GM23338 (cell line): ENCODE measurements around the gene IARS2. TPM values are rescaled to one million over a fixed set of nuclear protein-coding genes. Genes with fewer than 3 reads are reported as not detected.

Experiments used
- ATAC-seq: fragments of 200-7000 bp; cut with Tn5 transposase; 3 replicates; pipeline ENCODE4 v1.9.1; 2020
- DNase-seq: peaks from one replicate; pipeline ENCODE4 v3.0.0-alpha.2; 2015; ENCODE audit warnings: low spot score
- H2AFZ ChIP-seq: fragments of 200-600 bp; sonication (generic); 2 replicates; pipeline ENCODE4 v1.8.0; 2016; ENCODE audit warnings: antibody characterized with exemption, mild to moderate bottlenecking, moderate library complexity
- H3F3A ChIP-seq: fragments of 200-600 bp; sonication (generic); replicated peaks from 2 replicates; pipeline ENCODE4 v1.8.0; 2017; ENCODE audit warnings: antibody characterized with exemption, mixed run types, low read depth
- H3K27ac ChIP-seq: fragments of 200-600 bp; sonication (generic); 2 replicates; pipeline ENCODE4 v1.6.1; 2016; ENCODE audit warnings: low read depth
- H3K27me3 ChIP-seq: fragments of 200-600 bp; sonication (generic); 2 replicates; pipeline ENCODE4 v1.8.0; 2016; ENCODE audit warnings: mild to moderate bottlenecking, mixed run types, moderate library complexity; ENCODE audit not compliant: insufficient read depth
- H3K36me3 ChIP-seq: fragments of 200-600 bp; sonication (generic); 2 replicates; pipeline ENCODE4 v1.8.0; 2016; ENCODE audit warnings: mild to moderate bottlenecking; ENCODE audit not compliant: insufficient read depth
- H3K4me1 ChIP-seq: fragments of 200-600 bp; sonication (generic); 2 replicates; pipeline ENCODE4 v1.8.0; 2016; ENCODE audit warnings: mild to moderate bottlenecking, moderate library complexity; ENCODE audit not compliant: insufficient read depth
- H3K4me2 ChIP-seq: fragments of 200-600 bp; sonication (generic); 2 replicates; pipeline ENCODE4 v1.7.1; 2017; ENCODE audit warnings: mixed run types
- H3K4me3 ChIP-seq: fragments of 200-600 bp; sonication (generic); 2 replicates; pipeline ENCODE4 v1.6.1; 2016; ENCODE audit warnings: mixed run types
- H3K79me2 ChIP-seq: fragments of 200-600 bp; sonication (generic); replicated peaks from 2 replicates; pipeline ENCODE4 v1.8.0; 2017; ENCODE audit warnings: mild to moderate bottlenecking; ENCODE audit not compliant: insufficient read depth
- H3K9me2 ChIP-seq: fragments of 200-600 bp; sonication (generic); 2 replicates; pipeline ENCODE4 v1.8.0; 2017; ENCODE audit not compliant: insufficient read depth
- H4K20me1 ChIP-seq: fragments of 200-600 bp; sonication (generic); replicated peaks from 2 replicates; pipeline ENCODE4 v1.8.0; 2017; ENCODE audit warnings: mild to moderate bottlenecking; ENCODE audit not compliant: insufficient read depth
- H3K27ac Mint-ChIP-seq: 2 replicates; pipeline ENCODE4 v1.8.0; 2020; ENCODE audit warnings: inconsistent platforms, mild to moderate bottlenecking, moderate library complexity, mixed read lengths
- H3K27me3 Mint-ChIP-seq: 3 replicates; pipeline ENCODE4 v1.8.0; 2022; ENCODE audit warnings: low read depth, mild to moderate bottlenecking, moderate library complexity, mixed read lengths, inconsistent platforms; ENCODE audit not compliant: insufficient read depth, poor library complexity
- H3K36me3 Mint-ChIP-seq: 3 replicates; pipeline ENCODE4 v1.8.0; 2021; ENCODE audit warnings: low read depth, mild to moderate bottlenecking, inconsistent platforms, moderate library complexity, mixed read lengths
- H3K4me1 Mint-ChIP-seq: 3 replicates; pipeline ENCODE4 v1.8.0; 2020; ENCODE audit warnings: mild to moderate bottlenecking, inconsistent platforms, mixed read lengths
- H3K4me3 Mint-ChIP-seq: 3 replicates; pipeline ENCODE4 v1.8.0; 2021; ENCODE audit warnings: moderate library complexity, mild to moderate bottlenecking, inconsistent platforms, mixed read lengths
- H3K9me3 Mint-ChIP-seq: 3 replicates; pipeline ENCODE4 v1.8.0; 2020; ENCODE audit warnings: moderate library complexity, mild to moderate bottlenecking, inconsistent platforms, mixed read lengths
- CREB1 ChIP-seq: fragments of 250-450 bp; sonication (Bioruptor Pico); IDR thresholded peaks from 2 replicates; pipeline ENCODE4 v1.5.0; 2020; ENCODE audit warnings: low read depth, mild to moderate bottlenecking, moderate library complexity
- CTCF ChIP-seq, 2 experiments: fragments of 200-600 bp in 1 of 2; sonication (generic) in 1 of 2; conservative IDR thresholded peaks; 2 replicates each; pipeline versions ENCODE4 v1.5.1 to v1.6.1; 2016 to 2017; ENCODE audit warnings: antibody characterized with exemption in 2 of 2, low read depth in 2 of 2, mild to moderate bottlenecking in 2 of 2, moderate library complexity in 1 of 2
- EZH2 ChIP-seq: fragments of 200-600 bp; sonication (generic); IDR thresholded peaks from one replicate; pipeline ENCODE4 v1.8.0; 2017; ENCODE audit warnings: antibody characterized with exemption, mild to moderate bottlenecking, low read depth; ENCODE audit not compliant: unreplicated experiment
- EZH2phosphoT487 ChIP-seq: fragments of 200-600 bp; sonication (generic); IDR thresholded peaks from one replicate; pipeline ENCODE4 v1.8.1; 2018; ENCODE audit warnings: antibody characterized with exemption; ENCODE audit not compliant: unreplicated experiment
- JUNB ChIP-seq: IDR thresholded peaks from one replicate; pipeline ENCODE4 v1.6.1; 2016; ENCODE audit warnings: antibody characterized with exemption; ENCODE audit not compliant: unreplicated experiment
- NANOG ChIP-seq: IDR thresholded peaks from 2 replicates; pipeline ENCODE4 v1.6.1; 2016; ENCODE audit warnings: antibody characterized with exemption, borderline replicate concordance
- POLR2AphosphoS5 ChIP-seq: IDR thresholded peaks from 2 replicates; pipeline ENCODE4 v1.6.1; 2016; ENCODE audit warnings: antibody characterized with exemption, low read depth
- STAT1 ChIP-seq: IDR thresholded peaks from one replicate; pipeline ENCODE4 v1.6.1; 2016; ENCODE audit warnings: antibody characterized with exemption; ENCODE audit not compliant: unreplicated experiment
- ZNF114 ChIP-seq: fragments of 250-450 bp; sonication (Bioruptor Pico); IDR thresholded peaks from 2 replicates; pipeline ENCODE4 v1.5.0; 2020; ENCODE audit warnings: mild to moderate bottlenecking, moderate library complexity
- ZNF331 ChIP-seq: fragments of 250-450 bp; sonication (Bioruptor Pico); IDR thresholded peaks from 2 replicates; pipeline ENCODE4 v1.5.0; 2020; ENCODE audit warnings: low read depth, mild to moderate bottlenecking, moderate library complexity
- polyA plus RNA-seq: library from polyadenylated mRNA; unstranded; fragments of >200 nt; fragmentation: Nextera tagmentation; extraction: Ambion mirVana; gene quantifications from 2 replicates; pipeline ENCODE4 v1.2.1, GENCODE V29; 2016
- total RNA-seq: library from RNA; depleted of rRNA; stranded (reverse); fragments of >200 nt; shearing (Covaris generic); gene quantifications from 2 replicates; pipeline ENCODE4 v1.2.3, GENCODE V29; 2014
- TF ChIP-seq, protein P1 (sequence below): fragments of 250-450 bp; sonication (Bioruptor Pico); IDR thresholded peaks from 2 replicates; pipeline ENCODE4 v1.5.0; 2020; ENCODE audit warnings: mild to moderate bottlenecking, moderate library complexity
- TF ChIP-seq, protein P2 (sequence below): IDR thresholded peaks from 2 replicates; pipeline ENCODE4 v1.6.1; 2016; ENCODE audit warnings: antibody characterized with exemption
- TF ChIP-seq, protein P3 (sequence below): IDR thresholded peaks from one replicate; pipeline ENCODE4 v1.6.1; 2018; ENCODE audit warnings: antibody characterized with exemption; ENCODE audit not compliant: unreplicated experiment

The IARS2 gene
- total and polyA plus RNA-seq, 2 experiments from 2014 or later, result 33.3 to 75.6 TPM

DNA sequence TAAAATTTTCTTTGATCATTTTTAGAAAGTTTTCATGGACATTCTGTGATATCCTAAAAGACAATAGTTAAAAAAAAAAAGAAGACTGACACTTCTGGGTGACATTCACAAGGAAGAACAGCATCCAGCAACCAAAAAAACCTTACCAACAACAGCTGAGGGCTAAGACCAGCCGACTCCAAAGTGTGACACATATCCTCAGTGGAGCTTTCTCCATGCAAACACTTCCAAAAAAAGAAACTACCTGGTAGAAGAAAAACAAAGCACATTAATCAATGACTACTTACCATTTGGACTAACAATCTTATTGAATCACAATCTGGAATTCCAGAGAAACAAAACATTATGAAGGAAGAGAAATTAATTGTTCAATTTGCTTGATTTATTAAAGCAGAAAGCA is 88.2 kb downstream of the IARS2 start:
- Histone ChIP-seq H3K27ac (no peak overlapping the region), H3K4me1 (no peaks in the 10 kb centered on the region), H3K4me3 (no peak overlapping the region), H3K9me2 (no peaks in the 10 kb centered on the region), H2AFZ (no peak overlapping the region), H3F3A (no peaks in the 10 kb centered on the region), H3K4me2 (no peak overlapping the region), H3K36me3 (peaks cover 5% of the 10 kb centered on the region; the same call in 1 of the 2 replicates), H3K79me2 (no peaks in the 10 kb centered on the region; the same call in 1 of the 2 replicates), H3K27me3 (no peaks in the 10 kb centered on the region), H4K20me1 (no peaks in the 10 kb centered on the region)
- H3K4me1 Mint-ChIP-seq, result no peaks in the 10 kb centered on the region
- H3K36me3 Mint-ChIP-seq, result peaks cover 41% of the 10 kb centered on the region
- DNase-seq (no peak), ATAC-seq (no peak)
- H3K9me3 Mint-ChIP-seq, result no peaks in the 10 kb centered on the region
- H3K27ac Mint-ChIP-seq, result no peak overlapping the region
- TF ChIP-seq, protein P1, sequence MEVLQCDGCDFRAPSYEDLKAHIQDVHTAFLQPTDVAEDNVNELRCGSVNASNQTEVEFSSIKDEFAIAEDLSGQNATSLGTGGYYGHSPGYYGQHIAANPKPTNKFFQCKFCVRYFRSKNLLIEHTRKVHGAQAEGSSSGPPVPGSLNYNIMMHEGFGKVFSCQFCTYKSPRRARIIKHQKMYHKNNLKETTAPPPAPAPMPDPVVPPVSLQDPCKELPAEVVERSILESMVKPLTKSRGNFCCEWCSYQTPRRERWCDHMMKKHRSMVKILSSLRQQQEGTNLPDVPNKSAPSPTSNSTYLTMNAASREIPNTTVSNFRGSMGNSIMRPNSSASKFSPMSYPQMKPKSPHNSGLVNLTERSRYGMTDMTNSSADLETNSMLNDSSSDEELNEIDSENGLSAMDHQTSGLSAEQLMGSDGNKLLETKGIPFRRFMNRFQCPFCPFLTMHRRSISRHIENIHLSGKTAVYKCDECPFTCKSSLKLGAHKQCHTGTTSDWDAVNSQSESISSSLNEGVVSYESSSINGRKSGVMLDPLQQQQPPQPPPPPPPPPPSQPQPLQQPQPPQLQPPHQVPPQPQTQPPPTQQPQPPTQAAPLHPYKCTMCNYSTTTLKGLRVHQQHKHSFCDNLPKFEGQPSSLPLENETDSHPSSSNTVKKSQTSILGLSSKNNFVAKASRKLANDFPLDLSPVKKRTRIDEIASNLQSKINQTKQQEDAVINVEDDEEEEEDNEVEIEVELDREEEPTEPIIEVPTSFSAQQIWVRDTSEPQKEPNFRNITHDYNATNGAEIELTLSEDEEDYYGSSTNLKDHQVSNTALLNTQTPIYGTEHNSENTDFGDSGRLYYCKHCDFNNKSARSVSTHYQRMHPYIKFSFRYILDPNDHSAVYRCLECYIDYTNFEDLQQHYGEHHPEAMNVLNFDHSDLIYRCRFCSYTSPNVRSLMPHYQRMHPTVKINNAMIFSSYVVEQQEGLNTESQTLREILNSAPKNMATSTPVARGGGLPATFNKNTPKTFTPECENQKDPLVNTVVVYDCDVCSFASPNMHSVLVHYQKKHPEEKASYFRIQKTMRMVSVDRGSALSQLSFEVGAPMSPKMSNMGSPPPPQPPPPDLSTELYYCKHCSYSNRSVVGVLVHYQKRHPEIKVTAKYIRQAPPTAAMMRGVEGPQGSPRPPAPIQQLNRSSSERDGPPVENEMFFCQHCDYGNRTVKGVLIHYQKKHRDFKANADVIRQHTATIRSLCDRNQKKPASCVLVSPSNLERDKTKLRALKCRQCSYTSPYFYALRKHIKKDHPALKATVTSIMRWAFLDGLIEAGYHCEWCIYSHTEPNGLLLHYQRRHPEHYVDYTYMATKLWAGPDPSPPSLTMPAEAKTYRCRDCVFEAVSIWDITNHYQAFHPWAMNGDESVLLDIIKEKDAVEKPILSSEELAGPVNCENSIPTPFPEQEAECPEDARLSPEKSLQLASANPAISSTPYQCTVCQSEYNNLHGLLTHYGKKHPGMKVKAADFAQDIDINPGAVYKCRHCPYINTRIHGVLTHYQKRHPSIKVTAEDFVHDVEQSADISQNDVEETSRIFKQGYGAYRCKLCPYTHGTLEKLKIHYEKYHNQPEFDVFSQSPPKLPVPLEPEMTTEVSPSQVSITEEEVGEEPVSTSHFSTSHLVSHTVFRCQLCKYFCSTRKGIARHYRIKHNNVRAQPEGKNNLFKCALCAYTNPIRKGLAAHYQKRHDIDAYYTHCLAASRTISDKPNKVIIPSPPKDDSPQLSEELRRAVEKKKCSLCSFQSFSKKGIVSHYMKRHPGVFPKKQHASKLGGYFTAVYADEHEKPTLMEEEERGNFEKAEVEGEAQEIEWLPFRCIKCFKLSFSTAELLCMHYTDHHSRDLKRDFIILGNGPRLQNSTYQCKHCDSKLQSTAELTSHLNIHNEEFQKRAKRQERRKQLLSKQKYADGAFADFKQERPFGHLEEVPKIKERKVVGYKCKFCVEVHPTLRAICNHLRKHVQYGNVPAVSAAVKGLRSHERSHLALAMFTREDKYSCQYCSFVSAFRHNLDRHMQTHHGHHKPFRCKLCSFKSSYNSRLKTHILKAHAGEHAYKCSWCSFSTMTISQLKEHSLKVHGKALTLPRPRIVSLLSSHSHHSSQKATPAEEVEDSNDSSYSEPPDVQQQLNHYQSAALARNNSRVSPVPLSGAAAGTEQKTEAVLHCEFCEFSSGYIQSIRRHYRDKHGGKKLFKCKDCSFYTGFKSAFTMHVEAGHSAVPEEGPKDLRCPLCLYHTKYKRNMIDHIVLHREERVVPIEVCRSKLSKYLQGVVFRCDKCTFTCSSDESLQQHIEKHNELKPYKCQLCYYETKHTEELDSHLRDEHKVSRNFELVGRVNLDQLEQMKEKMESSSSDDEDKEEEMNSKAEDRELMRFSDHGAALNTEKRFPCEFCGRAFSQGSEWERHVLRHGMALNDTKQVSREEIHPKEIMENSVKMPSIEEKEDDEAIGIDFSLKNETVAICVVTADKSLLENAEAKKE, result no peak
- TF ChIP-seq, protein P2, sequence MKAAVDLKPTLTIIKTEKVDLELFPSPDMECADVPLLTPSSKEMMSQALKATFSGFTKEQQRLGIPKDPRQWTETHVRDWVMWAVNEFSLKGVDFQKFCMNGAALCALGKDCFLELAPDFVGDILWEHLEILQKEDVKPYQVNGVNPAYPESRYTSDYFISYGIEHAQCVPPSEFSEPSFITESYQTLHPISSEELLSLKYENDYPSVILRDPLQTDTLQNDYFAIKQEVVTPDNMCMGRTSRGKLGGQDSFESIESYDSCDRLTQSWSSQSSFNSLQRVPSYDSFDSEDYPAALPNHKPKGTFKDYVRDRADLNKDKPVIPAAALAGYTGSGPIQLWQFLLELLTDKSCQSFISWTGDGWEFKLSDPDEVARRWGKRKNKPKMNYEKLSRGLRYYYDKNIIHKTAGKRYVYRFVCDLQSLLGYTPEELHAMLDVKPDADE, result no peak
- no peak for TF ChIP-seq EZH2
- TF ChIP-seq, protein P3, sequence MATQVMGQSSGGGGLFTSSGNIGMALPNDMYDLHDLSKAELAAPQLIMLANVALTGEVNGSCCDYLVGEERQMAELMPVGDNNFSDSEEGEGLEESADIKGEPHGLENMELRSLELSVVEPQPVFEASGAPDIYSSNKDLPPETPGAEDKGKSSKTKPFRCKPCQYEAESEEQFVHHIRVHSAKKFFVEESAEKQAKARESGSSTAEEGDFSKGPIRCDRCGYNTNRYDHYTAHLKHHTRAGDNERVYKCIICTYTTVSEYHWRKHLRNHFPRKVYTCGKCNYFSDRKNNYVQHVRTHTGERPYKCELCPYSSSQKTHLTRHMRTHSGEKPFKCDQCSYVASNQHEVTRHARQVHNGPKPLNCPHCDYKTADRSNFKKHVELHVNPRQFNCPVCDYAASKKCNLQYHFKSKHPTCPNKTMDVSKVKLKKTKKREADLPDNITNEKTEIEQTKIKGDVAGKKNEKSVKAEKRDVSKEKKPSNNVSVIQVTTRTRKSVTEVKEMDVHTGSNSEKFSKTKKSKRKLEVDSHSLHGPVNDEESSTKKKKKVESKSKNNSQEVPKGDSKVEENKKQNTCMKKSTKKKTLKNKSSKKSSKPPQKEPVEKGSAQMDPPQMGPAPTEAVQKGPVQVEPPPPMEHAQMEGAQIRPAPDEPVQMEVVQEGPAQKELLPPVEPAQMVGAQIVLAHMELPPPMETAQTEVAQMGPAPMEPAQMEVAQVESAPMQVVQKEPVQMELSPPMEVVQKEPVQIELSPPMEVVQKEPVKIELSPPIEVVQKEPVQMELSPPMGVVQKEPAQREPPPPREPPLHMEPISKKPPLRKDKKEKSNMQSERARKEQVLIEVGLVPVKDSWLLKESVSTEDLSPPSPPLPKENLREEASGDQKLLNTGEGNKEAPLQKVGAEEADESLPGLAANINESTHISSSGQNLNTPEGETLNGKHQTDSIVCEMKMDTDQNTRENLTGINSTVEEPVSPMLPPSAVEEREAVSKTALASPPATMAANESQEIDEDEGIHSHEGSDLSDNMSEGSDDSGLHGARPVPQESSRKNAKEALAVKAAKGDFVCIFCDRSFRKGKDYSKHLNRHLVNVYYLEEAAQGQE, result no peak
- no peak for TF ChIP-seq ZNF331 (CRISPR knock-in tag)
- TF ChIP-seq CTCF (conservative IDR thresholded peaks at IDR 0.05; ENCODE audit: low read depth in 2 of 2), result no peak
- TF ChIP-seq EZH2phosphoT487, result no peak
- TF ChIP-seq STAT1, result no peak
- no peak for TF ChIP-seq JUNB
- no peak for TF ChIP-seq POLR2AphosphoS5
- TF ChIP-seq ZNF114 (CRISPR knock-in tag), result no peak
- TF ChIP-seq CREB1 (CRISPR knock-in tag), result no peak
- no peak for TF ChIP-seq NANOG
- no peak overlapping the region for H3K4me3 Mint-ChIP-seq
- no peaks in the 10 kb centered on the region for H3K27me3 Mint-ChIP-seq
